A549 treated with AZD9567 at 1 μM for 4 hours (cell line): Measurements from ENCODE around the gene YOD1. TPM values are rescaled to one million over a fixed set of nuclear protein-coding genes. Genes with fewer than 3 reads are reported as not detected.

Source experiments
- total RNA-seq: library from RNA; stranded (reverse); fragments of 200-300 nt; extraction: Qiagen RNA extraction; gene quantifications from 5 replicates; pipeline ENCODE4 v1.2.3, GENCODE V29; 2022; ENCODE audit not compliant: insufficient read depth

YOD1 gene
- total RNA-seq: 5.5 to 9.1 TPM (median 8.1 TPM) in 5 replicates

DNA sequence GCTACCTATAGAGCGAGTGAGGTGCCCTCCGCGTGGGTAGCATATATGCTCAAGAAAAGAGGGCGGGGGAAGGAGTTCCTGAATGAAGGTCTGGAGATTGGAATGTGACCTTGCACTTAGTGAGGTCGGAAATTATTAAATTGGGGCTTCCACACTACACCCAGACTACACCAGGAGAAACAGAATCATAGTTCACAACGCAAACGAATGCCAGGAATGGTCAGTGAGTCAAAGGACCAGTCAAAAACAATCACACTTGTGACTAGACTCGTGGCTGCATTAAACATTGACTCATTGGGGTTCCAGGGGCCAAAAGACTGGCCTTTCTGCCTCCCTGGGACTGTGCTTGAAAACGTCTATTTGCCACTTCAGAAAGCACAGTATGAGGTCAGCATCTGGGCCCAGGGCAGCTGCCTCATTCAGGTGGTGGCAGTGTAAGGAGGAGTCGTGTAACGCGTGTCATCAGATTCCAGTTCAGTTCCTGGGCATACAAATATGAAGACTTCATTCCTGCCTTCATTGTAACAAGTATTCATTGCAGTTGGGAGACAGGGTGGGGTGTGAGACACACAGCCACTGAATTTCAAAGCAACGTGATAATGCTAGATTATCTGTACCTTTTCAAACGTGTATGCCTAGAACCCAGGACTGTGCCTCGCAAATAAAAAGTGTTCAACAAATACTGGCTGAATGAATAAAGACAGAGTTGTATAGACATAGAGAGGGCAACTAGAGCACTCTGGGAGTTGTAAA, at the start of gene YOD1:
TSS of gene YOD1 (minus strand) at position 18 of the 753 bp plus-strand sequence. CDS start 178 bp downstream, outside the sequence.

GRCh38 chr1:207088701-207089626, 38.0 kb upstream of the YOD1 start, which contains the start of gene C4BPB:
TSS of gene C4BPB (plus strand) at chr1:207088860. CDS start at chr1:207089532, 672 bp downstream.

DNA sequence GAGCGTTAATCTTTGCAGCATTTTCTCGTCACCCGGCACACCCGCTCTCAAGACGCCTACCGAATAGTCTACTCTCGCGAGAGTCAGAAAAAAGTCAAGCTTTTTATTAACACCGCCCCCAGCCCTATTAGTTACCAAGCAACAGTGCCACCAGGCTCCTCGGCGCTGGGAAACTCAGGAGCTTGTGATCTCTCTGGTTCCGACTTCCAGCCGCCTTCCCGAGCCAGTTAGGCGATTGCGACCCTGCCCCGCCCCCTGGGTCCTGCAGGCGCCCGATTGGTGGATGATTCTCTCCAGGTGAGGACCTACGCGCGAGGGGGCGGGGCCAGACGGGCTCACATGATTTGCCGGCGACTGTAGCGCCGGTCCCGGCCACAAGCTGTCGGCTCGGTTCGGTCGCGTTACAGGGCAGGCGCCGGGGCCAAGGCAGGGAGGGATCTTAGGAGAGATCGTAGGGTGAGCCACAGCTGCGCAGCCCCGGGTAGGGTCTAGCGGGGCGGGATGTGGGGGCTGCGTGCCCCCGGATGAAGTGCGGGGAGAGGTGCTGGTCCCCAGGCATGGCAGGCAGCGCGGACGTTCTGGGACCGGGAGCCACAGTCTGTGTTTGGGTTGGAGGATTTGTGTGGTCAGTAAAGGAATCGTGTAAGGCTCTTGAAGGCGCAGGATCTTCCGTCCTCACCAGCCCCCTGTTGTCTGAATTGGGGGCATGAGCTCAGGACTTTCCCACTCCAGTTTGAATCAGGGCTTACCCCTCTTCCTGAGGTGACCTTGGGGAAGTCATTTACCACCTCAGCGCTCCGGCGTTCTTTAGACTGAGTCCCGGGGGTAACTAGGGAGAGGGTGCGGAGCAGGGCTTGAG, 2.1 kb upstream of the YOD1 start, which contains the start of gene PFKFB2:
TSS of gene PFKFB2 (plus strand) at position 365 of the 859 bp plus-strand sequence. CDS start 1,443 bp downstream, outside the sequence.

GRCh38 chr1:207032528-207033017, 18.4 kb downstream of the YOD1 start, which contains the start of gene C1orf116:
TSS of gene C1orf116 (minus strand) at chr1:207032756. CDS start at chr1:207027598, 5,158 bp downstream.

Other genes starting within 250 kb of the YOD1 start
- not detected in 5 replicates for gene IL20, start 185.6 kb downstream of the YOD1 start, total RNA-seq
- gene IL24, start 153.8 kb downstream of the YOD1 start, total RNA-seq: 0.26 to 0.40 TPM (median 0.35 TPM) in 4 of 5 replicates, not detected in the other
- gene FCMR, start 129.3 kb downstream of the YOD1 start, total RNA-seq: 2.6 to 5.5 TPM (median 4.2 TPM) in 5 replicates
- gene PIGR, start 104.7 kb downstream of the YOD1 start, total RNA-seq: 0.02 TPM in 1 of 5 replicates, not detected in the others
- not detected in 5 replicates for gene FCAMR, start 80.7 kb downstream of the YOD1 start, total RNA-seq
- gene C1orf116, start 18.5 kb downstream of the YOD1 start, total RNA-seq: 3.4 to 4.1 TPM (median 3.9 TPM) in 5 replicates
- 5.2 to 7.9 TPM (median 5.7 TPM) in 5 replicates for gene PFKFB2, start 2.1 kb upstream of the YOD1 start, total RNA-seq
- 1.0 to 1.5 TPM (median 1.1 TPM) in 4 of 5 replicates, not detected in the other for gene C4BPB, start 37.7 kb upstream of the YOD1 start, total RNA-seq
- 0.42 to 2.1 TPM (median 0.84 TPM) in 5 replicates for gene C4BPA, start 53.0 kb upstream of the YOD1 start, total RNA-seq